Endothelial cell of umbilical vein (primary cell): ENCODE results near the gene EMID1. TPM values are rescaled to one million over a fixed set of nuclear protein-coding genes. Genes with fewer than 3 reads are reported as not detected.

Experiments
- BruUV-seq: library from RNA; stranded (reverse); fragments of 400-500 nt; replicated peaks from 2 replicates; lab custom pipeline; 2021; lab: Mats Ljungman, UMichigan
- CTCF ChIA-PET: fragments of 300-600, 350-600 bp; sonication (Branson Sonifier 250); formaldehyde crosslinking; loops from one replicate; lab custom pipeline; 2021; ENCODE audit warnings: antibody characterized with exemption, inconsistent platforms; lab: Charles Lee
- POLR2A ChIA-PET: fragments of 300-600, 350-600 bp; sonication (Branson Sonifier 250); formaldehyde crosslinking; loops from one replicate; lab custom pipeline; 2021; ENCODE audit warnings: antibody characterized with exemption, inconsistent platforms; lab: Charles Lee
- DNase-seq: peaks from one replicate; pipeline ENCODE4 v3.0.0-alpha.2; 2011; ENCODE audit warnings: low read depth, low spot score
- FAIRE-seq: peaks from 2 replicates; lab custom pipeline; 2011; peaks lifted over from hg19 to GRCh38; lab: Jason Lieb, UNC
- H2AFZ ChIP-seq: 2 replicates; pipeline ENCODE4 v1.6.0; 2012; ENCODE audit warnings: low read depth, low read length, control low read depth, inconsistent platforms
- H3K27ac ChIP-seq: 2 replicates; pipeline ENCODE4 v1.5.1; 2011; ENCODE audit warnings: low read depth, mild to moderate bottlenecking, control low read depth, low read length, moderate library complexity; ENCODE audit not compliant: insufficient read depth
- H3K27me3 ChIP-seq, 2 experiments: 2 replicates each; pipeline versions ENCODE4 v1.6.0 to v1.6.1; 2011; ENCODE audit warnings: low read length in 2 of 2, mixed read lengths in 1 of 2; ENCODE audit not compliant: control insufficient read depth in 2 of 2, insufficient read depth in 2 of 2
- H3K36me3 ChIP-seq, 2 experiments: 2 replicates in 1 of 2; 3 replicates in 1 of 2; pipeline ENCODE4 v1.5.1; 2011; ENCODE audit warnings: low read length in 2 of 2, mild to moderate bottlenecking in 1 of 2, moderate library complexity in 1 of 2; ENCODE audit not compliant: control insufficient read depth in 2 of 2, insufficient read depth in 2 of 2; ENCODE audit errors: extremely low read depth in 1 of 2
- H3K4me1 ChIP-seq: 3 replicates; pipeline ENCODE4 v1.5.1; 2011; ENCODE audit warnings: mild to moderate bottlenecking, low read length; ENCODE audit not compliant: control insufficient read depth, insufficient read depth; ENCODE audit errors: extremely low read depth
- H3K4me2 ChIP-seq: 2 replicates; pipeline ENCODE4 v1.6.1; 2011; ENCODE audit warnings: low read length, control low read depth, mixed read lengths; ENCODE audit not compliant: insufficient read depth
- H3K4me3 ChIP-seq, 3 experiments: fragments of 200-600 bp in 1 of 3; sonication (generic), shearing (Covaris generic) in 1 of 3; replicated peaks in 1 of 3; 2 replicates each; pipeline ENCODE4 v1.5.1; 2011 to 2016; ENCODE audit warnings: control low read depth in 3 of 3, low read length in 3 of 3, mild to moderate bottlenecking in 2 of 3, inconsistent platforms in 1 of 3, low read depth in 1 of 3, moderate library complexity in 1 of 3; ENCODE audit not compliant: insufficient read depth in 1 of 3
- H3K79me2 ChIP-seq: 2 replicates; pipeline ENCODE4 v1.6.0; 2012; ENCODE audit warnings: low read length, inconsistent platforms; ENCODE audit not compliant: control insufficient read depth, insufficient read depth
- H3K9ac ChIP-seq: replicated peaks from 2 replicates; pipeline ENCODE3; 2011; ENCODE audit warnings: low read length, control low read depth; ENCODE audit not compliant: insufficient read depth; ENCODE audit errors: extremely low read depth
- H3K9me1 ChIP-seq: replicated peaks from 3 replicates; pipeline ENCODE4 v1.6.0; 2011; ENCODE audit warnings: mild to moderate bottlenecking, low read length; ENCODE audit not compliant: control insufficient read depth, insufficient read depth; ENCODE audit errors: extremely low read depth
- H3K9me3 ChIP-seq: replicated peaks from 2 replicates; pipeline ENCODE4 v1.5.1; 2012; ENCODE audit warnings: low read length, inconsistent platforms; ENCODE audit not compliant: control insufficient read depth, insufficient read depth
- H4K20me1 ChIP-seq: replicated peaks from 2 replicates; pipeline ENCODE3; 2011; ENCODE audit warnings: mild to moderate bottlenecking, low read length; ENCODE audit not compliant: control insufficient read depth, insufficient read depth; ENCODE audit errors: extremely low read depth
- EZH2 ChIP-seq: IDR thresholded peaks from 2 replicates; pipeline ENCODE4 v1.6.1; 2012; ENCODE audit warnings: borderline replicate concordance, low read depth, mild to moderate bottlenecking, moderate library complexity, low read length, inconsistent platforms; ENCODE audit not compliant: severe bottlenecking
- FOS ChIP-seq: IDR thresholded peaks from 2 replicates; pipeline ENCODE4 v1.6.1; 2011; ENCODE audit warnings: mild to moderate bottlenecking, low read length, moderate library complexity, borderline replicate concordance; ENCODE audit not compliant: insufficient read depth
- GATA2 ChIP-seq: IDR thresholded peaks from 2 replicates; pipeline ENCODE4 v1.7.0; 2011; ENCODE audit warnings: low read depth, mild to moderate bottlenecking, moderate library complexity, mixed read lengths, low read length; ENCODE audit not compliant: insufficient read length, insufficient read depth
- JUN ChIP-seq: IDR thresholded peaks from 2 replicates; pipeline ENCODE4 v1.6.1; 2011; ENCODE audit warnings: borderline replicate concordance, low read depth; ENCODE audit not compliant: insufficient read length, insufficient read depth
- MYC ChIP-seq: IDR thresholded peaks from one replicate; pipeline ENCODE4 v1.6.1; 2011; ENCODE audit warnings: mild to moderate bottlenecking, low read depth, low read length
- POLR2A ChIP-seq: IDR thresholded peaks from 2 replicates; pipeline ENCODE4 v1.6.1; 2012; ENCODE audit warnings: low read depth, mild to moderate bottlenecking, control low read depth, low read length
- POLR2AphosphoS5 ChIP-seq: IDR thresholded peaks from 2 replicates; pipeline ENCODE4 v1.6.1; 2012; ENCODE audit warnings: low read depth, mild to moderate bottlenecking, control low read depth, low read length, moderate library complexity; ENCODE audit not compliant: insufficient read depth
- dilution Hi-C: fragments of 300-500 bp; cut with MboI; formaldehyde crosslinking; loops from one replicate; pipeline ENCODE4 v1.15.0; 2019; ENCODE audit warnings: low sequenced_read_pairs; ENCODE audit not compliant: extremely low pct_ligation_motif_present
- intact Hi-C: fragments of 100-400 bp; cut with micrococcal nuclease; formaldehyde crosslinking; loops from one replicate; pipeline ENCODE4 v1.10.0; 2022
- polyA plus RNA-seq, 4 experiments: library from polyadenylated mRNA; depleted of rRNA in 3 of 4; stranded (reverse) in 3 of 4; unstranded in 1 of 4; fragments of >200 nt; gene quantifications; 2 replicates each; pipeline versions ENCODE4 v1.2.1 to v1.2.3, GENCODE V29; 2011 to 2012; ENCODE audit warnings: missing spikeins in 1 of 4
- total RNA-seq: library from RNA; stranded (reverse); gene quantifications from 2 replicates; pipeline ENCODE4 v1.2.3, GENCODE V29; 2021
- TF ChIP-seq, protein P1 (sequence below), 2 donors: IDR thresholded peaks; 1 replicate in 1 of 2; 2 replicates in 1 of 2; pipeline ENCODE4 v1.5.1; 2011; ENCODE audit warnings: low read length in 2 of 2, mild to moderate bottlenecking in 2 of 2, moderate library complexity in 2 of 2, control low read depth in 1 of 2, inconsistent platforms in 1 of 2, low read depth in 1 of 2; ENCODE audit not compliant: insufficient read depth in 1 of 2; ENCODE audit errors: extremely low read depth in 1 of 2
- TF ChIP-seq, protein P2 (sequence below): IDR thresholded peaks from 2 replicates; pipeline ENCODE4 v1.6.1; 2011; ENCODE audit not compliant: insufficient read depth, insufficient read length

The EMID1 gene
- total and polyA plus RNA-seq, 2 donors (not counting 3 experiments of a cell fraction or from before 2014, with no cell fraction given), result 0.51 to 0.75 TPM

DNA sequence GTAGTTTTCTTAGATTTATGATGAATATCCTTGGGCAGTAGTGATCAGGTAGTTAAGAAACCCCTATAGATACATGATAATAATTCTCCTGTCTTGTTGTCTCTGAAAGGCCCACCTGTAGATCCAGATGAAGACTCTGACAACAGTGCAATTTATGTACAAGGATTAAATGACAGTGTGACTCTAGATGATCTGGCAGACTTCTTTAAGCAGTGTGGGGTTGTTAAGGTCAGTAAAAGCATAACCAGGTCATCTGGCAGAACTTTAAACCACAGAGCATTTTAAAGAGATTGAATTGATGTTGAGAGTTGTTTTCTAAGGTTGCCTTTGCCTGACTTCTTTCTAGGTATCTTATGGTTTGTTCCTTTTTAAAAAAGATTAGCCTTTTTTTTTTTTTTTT lies 86.7 kb downstream of the EMID1 start:
- Histone ChIP-seq H3K36me3 (peaks cover 45 to 61% of the 10 kb centered on the region in 2 experiments), H3K27ac (no peak overlapping the region), H3K27me3 (no peaks in the 10 kb centered on the region), H3K9me1 (no peaks in the 10 kb centered on the region), H3K4me3 (no peak overlapping the region), H3K4me2 (no peak overlapping the region), H2AFZ (no peak overlapping the region), H3K9me3 (no peaks in the 10 kb centered on the region), H3K4me1 (no peaks in the 10 kb centered on the region), H3K9ac (no peak overlapping the region), H4K20me1 (peaks cover 8% of the 10 kb centered on the region), H3K79me2 (peaks cover 37% of the 10 kb centered on the region)
- POLR2A ChIA-PET, result interaction anchor here (0.7 kb wide), 1 partner anchor 14 kb away, joined by 3 read pairs; the partner anchor contains the start of gene GAS2L1
- intact Hi-C loops, result no loop called here
- BruUV-seq, result no TSS peak
- TF ChIP-seq, protein P1, sequence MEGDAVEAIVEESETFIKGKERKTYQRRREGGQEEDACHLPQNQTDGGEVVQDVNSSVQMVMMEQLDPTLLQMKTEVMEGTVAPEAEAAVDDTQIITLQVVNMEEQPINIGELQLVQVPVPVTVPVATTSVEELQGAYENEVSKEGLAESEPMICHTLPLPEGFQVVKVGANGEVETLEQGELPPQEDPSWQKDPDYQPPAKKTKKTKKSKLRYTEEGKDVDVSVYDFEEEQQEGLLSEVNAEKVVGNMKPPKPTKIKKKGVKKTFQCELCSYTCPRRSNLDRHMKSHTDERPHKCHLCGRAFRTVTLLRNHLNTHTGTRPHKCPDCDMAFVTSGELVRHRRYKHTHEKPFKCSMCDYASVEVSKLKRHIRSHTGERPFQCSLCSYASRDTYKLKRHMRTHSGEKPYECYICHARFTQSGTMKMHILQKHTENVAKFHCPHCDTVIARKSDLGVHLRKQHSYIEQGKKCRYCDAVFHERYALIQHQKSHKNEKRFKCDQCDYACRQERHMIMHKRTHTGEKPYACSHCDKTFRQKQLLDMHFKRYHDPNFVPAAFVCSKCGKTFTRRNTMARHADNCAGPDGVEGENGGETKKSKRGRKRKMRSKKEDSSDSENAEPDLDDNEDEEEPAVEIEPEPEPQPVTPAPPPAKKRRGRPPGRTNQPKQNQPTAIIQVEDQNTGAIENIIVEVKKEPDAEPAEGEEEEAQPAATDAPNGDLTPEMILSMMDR (IDR thresholded peaks at IDR 0.05; ENCODE audit: extremely low read depth in 1 of 2, insufficient read depth in 1 of 2, low read depth in 1 of 2, low read length in 2 of 2), result no peak
- TF ChIP-seq, protein P2, sequence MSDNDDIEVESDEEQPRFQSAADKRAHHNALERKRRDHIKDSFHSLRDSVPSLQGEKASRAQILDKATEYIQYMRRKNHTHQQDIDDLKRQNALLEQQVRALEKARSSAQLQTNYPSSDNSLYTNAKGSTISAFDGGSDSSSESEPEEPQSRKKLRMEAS, result no peak
- TF ChIP-seq JUN, result no peak
- TF ChIP-seq POLR2AphosphoS5, result no peak
- TF ChIP-seq MYC, result no peak
- TF ChIP-seq POLR2A, result no peak
- no peak for TF ChIP-seq EZH2
- TF ChIP-seq GATA2, result no peak
- TF ChIP-seq FOS, result no peak
- FAIRE-seq, result no peak
- no peak for DNase-seq
- CTCF ChIA-PET, result interaction anchor here (1.2 kb wide), 1 partner anchor 67 kb away, joined by 5 read pairs; no protein-coding TSS in a partner anchor
- dilution Hi-C loops, result no loop called here
